Ovary (tissue), 9 donors: ENCODE data around the gene SV2C. TPM values are rescaled to one million over a fixed set of nuclear protein-coding genes. Genes with fewer than 3 reads are reported as not detected.

ENCODE experiments used
- DNase-seq, 5 donors: peaks; one replicate each; pipeline ENCODE4 v3.0.0-alpha.2; 2019 to 2020
- H3K27ac ChIP-seq, 2 donors: fragments of 200-600 bp; one replicate each; pipeline versions ENCODE4 v1.5.1 to v1.8.0; 2019 to 2022
- H3K27me3 ChIP-seq: fragments of 200-600 bp; one replicate; pipeline ENCODE4 v1.8.0; 2022
- H3K36me3 ChIP-seq: fragments of 200-600 bp; sonication (generic); one replicate; pipeline ENCODE4 v1.5.1; 2019
- H3K4me1 ChIP-seq: one replicate; pipeline ENCODE4 v1.8.1; 2013; ENCODE audit warnings: mild to moderate bottlenecking, moderate library complexity; ENCODE audit not compliant: insufficient read depth
- H3K4me3 ChIP-seq: fragments of 200-600 bp; sonication (generic); one replicate; pipeline ENCODE4 v1.5.1; 2017
- H3K9me3 ChIP-seq, 2 donors: fragments of 200-600 bp in 1 of 2; sonication (generic) in 1 of 2; one replicate each; pipeline versions ENCODE4 v1.5.1 to v1.8.1; 2013 to 2019; ENCODE audit warnings: mild to moderate bottlenecking in 1 of 2, moderate library complexity in 1 of 2
- EP300 ChIP-seq: sonication (generic); formaldehyde crosslinking; IDR thresholded peaks from one replicate; pipeline ENCODE4 v1.6.1; 2017; ENCODE audit warnings: antibody characterized with exemption
- POLR2A ChIP-seq: fragments of 450-650 bp; IDR thresholded peaks from one replicate; pipeline ENCODE4 v1.6.1; 2017; ENCODE audit warnings: antibody characterized with exemption, mild to moderate bottlenecking, moderate library complexity
- WGBS, 3 donors: extraction: QIAGEN DNeasy Blood & Tissue Kit in 1 of 3; methylation state at CpG; one replicate each; pipeline versions ENCODE4 v1.1.5 to v1.1.7; 2013 to 2017; 5-methylcytosine and 5-hydroxymethylcytosine counted together
- intact Hi-C, 4 donors: fragments of 100-400 bp; cut with DNase I; formaldehyde crosslinking; loops; one replicate each; pipeline versions ENCODE4 v1.11.0 to v1.15.1; 2022 to 2023
- polyA plus RNA-seq, 2 donors: library from polyadenylated mRNA; stranded (reverse); fragments of 200-250 nt in 1 of 2; fragments of 350-450 nt in 1 of 2; fragmentation: Illumina TruSeq in 1 of 2; extraction: RNeasy Lipid Tissue Mini Kit (QIAGEN cat#74804) in 1 of 2; gene quantifications; one replicate each; pipeline ENCODE4 v1.2.3, GENCODE V29; 2013 to 2014
- total RNA-seq, 7 donors: library from RNA; depleted of rRNA in 2 of 7; stranded (reverse); fragments of >200 nt in 2 of 7; fragmentation: NEBNext Ultra II Directional in 3 of 7; extraction: Animal tissue kit (Norgen Biotek cat#: 25700) in 3 of 7; gene quantifications; one replicate each; pipeline versions ENCODE4 v1.1.0 to v1.2.4, GENCODE V29; 2016 to 2023
- TF ChIP-seq, protein P1 (sequence below), 3 donors: fragments of 450-650 bp in 2 of 3; fragments of 200-600 bp in 1 of 3; IDR thresholded peaks; one replicate each; pipeline versions ENCODE4 v1.5.1 to v1.8.0; 2016 to 2022; ENCODE audit warnings: antibody characterized with exemption in 3 of 3, mild to moderate bottlenecking in 1 of 3
- donor health status: DM: no; HTN: no; CAD: no; lungs with moderate emphysema.
- donor health status: DM: no; HTN: no; CAD: no.
- donor health status: Bipolar disorder and iron deficiency.
- donor health status: DM: yes; HTN: yes; CAD: no.
- donor health status: DM: no; HTN: no; CAD: no.
- donor health status: DM: yes; HTN: yes; CAD: no.

The SV2C gene
- total and polyA plus RNA-seq, 9 donors = 0.10 to 1.3 (median 0.51) TPM

- TF ChIP-seq, protein P1, sequence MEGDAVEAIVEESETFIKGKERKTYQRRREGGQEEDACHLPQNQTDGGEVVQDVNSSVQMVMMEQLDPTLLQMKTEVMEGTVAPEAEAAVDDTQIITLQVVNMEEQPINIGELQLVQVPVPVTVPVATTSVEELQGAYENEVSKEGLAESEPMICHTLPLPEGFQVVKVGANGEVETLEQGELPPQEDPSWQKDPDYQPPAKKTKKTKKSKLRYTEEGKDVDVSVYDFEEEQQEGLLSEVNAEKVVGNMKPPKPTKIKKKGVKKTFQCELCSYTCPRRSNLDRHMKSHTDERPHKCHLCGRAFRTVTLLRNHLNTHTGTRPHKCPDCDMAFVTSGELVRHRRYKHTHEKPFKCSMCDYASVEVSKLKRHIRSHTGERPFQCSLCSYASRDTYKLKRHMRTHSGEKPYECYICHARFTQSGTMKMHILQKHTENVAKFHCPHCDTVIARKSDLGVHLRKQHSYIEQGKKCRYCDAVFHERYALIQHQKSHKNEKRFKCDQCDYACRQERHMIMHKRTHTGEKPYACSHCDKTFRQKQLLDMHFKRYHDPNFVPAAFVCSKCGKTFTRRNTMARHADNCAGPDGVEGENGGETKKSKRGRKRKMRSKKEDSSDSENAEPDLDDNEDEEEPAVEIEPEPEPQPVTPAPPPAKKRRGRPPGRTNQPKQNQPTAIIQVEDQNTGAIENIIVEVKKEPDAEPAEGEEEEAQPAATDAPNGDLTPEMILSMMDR (IDR thresholded peaks at IDR 0.05) = no peak
- TF ChIP-seq EP300 (no peak), POLR2A (no peak)
- no peaks in the 10 kb centered on the region for H3K27me3 ChIP-seq
- no peak for DNase-seq
Measured at GRCh38 chr5:76177978-76178377, 94.8 kb downstream of the SV2C start.

GRCh38 chr5:76178913-76179312 is 95.7 kb downstream of the SV2C start:
- Histone ChIP-seq H3K27me3 (no peaks in the 10 kb centered on the region), H3K9me3 (no peaks in the 10 kb centered on the region), H3K36me3 (no peaks in the 10 kb centered on the region), H3K4me3 (no peak overlapping the region), H3K27ac (no peak overlapping the region), H3K4me1 (no peaks in the 10 kb centered on the region)
- WGBS, 3 donors = 47 to 60% (median 55%) methylated on average over 5 of the region's 5 CpGs
- DNase-seq = no peak
- intact Hi-C loops = no loop called here
- TF ChIP-seq, protein P1 (IDR thresholded peaks at IDR 0.05) = no peak
- TF ChIP-seq POLR2A = no peak
- TF ChIP-seq EP300 = no peak

More at GRCh38 chr5:76177978-76178377, 94.8 kb downstream of the SV2C start:
- H3K36me3 ChIP-seq = no peaks in the 10 kb centered on the region
- H3K27ac ChIP-seq = no peak overlapping the region
- intact Hi-C loops = no loop called here
- H3K4me3 ChIP-seq = no peak overlapping the region
- H3K4me1 ChIP-seq = no peaks in the 10 kb centered on the region
- H3K9me3 ChIP-seq = no peaks in the 10 kb centered on the region

GRCh38 chr5:76180814-76181805 is 97.9 kb downstream of the SV2C start:
- WGBS, 3 donors = 81 to 88% (median 84%) methylated on average over 8 of the region's 8 CpGs
- H3K4me3 ChIP-seq = no peak overlapping the region
- DNase-seq = no peak
- TF ChIP-seq POLR2A (no peak), EP300 (no peak)
- TF ChIP-seq, protein P1 (IDR thresholded peaks at IDR 0.05) = no peak
- no peaks in the 10 kb centered on the region for H3K27me3 ChIP-seq
- H3K4me1 ChIP-seq = no peaks in the 10 kb centered on the region
- no peak overlapping the region for H3K27ac ChIP-seq
- intact Hi-C loops = no loop called here
- H3K9me3 ChIP-seq = no peaks in the 10 kb centered on the region
- no peaks in the 10 kb centered on the region for H3K36me3 ChIP-seq

- Histone ChIP-seq H3K9me3 (no peaks in the 10 kb centered on the region), H3K36me3 (no peaks in the 10 kb centered on the region), H3K27me3 (no peaks in the 10 kb centered on the region), H3K4me1 (no peaks in the 10 kb centered on the region), H3K27ac (no peak overlapping the region), H3K4me3 (no peak overlapping the region)
- intact Hi-C loops = no loop called here
- TF ChIP-seq POLR2A (no peak), EP300 (no peak)
- TF ChIP-seq, protein P1 (IDR thresholded peaks at IDR 0.05) = no peak
- no peak for DNase-seq
Measured at GRCh38 chr5:76187386-76187785, 104.2 kb downstream of the SV2C start.
